ENCODE data around the gene HVCN1. TPM values are rescaled to one million over a fixed set of nuclear protein-coding genes. Genes with fewer than 3 reads are reported as not detected.

The HVCN1 gene
- total RNA-seq, 4 donors from 2014 or later = 4.4 to 6.9 (median 4.5) TPM

DNA sequence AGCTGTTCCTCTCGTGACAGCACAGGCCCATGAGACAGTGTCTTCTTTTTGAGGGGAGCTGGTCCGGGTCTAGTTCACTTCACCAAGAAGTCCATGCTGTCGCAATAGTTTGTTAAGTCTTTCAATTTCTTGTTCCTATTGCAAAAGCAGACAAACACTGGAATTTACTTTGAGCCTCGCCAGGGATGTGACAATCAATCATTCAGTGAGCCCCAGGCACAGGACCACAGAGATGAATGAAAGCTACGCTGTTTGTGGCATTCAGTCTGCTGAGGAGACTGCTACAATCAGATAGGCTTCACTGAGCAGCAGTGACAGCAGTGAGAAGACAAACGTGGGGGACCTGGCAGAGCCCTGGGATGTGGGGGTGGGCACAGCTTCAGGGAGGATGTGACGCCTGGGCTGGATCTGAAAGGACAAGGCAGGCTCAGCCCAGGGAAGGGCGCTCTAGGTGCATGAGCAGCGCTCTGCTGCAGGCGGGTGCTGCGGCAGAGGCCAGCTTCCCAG, 39.5 kb downstream of the HVCN1 start:
- Histone ChIP-seq H3K9me3 (no peaks in the 10 kb centered on the region), H3K4me1 (no peaks in the 10 kb centered on the region), H3K4me3 (replicated peaks in 1 of 3) (no peak overlapping the region), H3K27me3 (no peaks in the 10 kb centered on the region), H3K27ac (no peak overlapping the region), H3K36me3 (peaks cover 0 to 32% of the 10 kb centered on the region in 2 donors)
- DNase-seq = no peak
- TF ChIP-seq POLR2A (IDR thresholded peaks at IDR 0.05) = no peak
- TF ChIP-seq, protein P1, sequence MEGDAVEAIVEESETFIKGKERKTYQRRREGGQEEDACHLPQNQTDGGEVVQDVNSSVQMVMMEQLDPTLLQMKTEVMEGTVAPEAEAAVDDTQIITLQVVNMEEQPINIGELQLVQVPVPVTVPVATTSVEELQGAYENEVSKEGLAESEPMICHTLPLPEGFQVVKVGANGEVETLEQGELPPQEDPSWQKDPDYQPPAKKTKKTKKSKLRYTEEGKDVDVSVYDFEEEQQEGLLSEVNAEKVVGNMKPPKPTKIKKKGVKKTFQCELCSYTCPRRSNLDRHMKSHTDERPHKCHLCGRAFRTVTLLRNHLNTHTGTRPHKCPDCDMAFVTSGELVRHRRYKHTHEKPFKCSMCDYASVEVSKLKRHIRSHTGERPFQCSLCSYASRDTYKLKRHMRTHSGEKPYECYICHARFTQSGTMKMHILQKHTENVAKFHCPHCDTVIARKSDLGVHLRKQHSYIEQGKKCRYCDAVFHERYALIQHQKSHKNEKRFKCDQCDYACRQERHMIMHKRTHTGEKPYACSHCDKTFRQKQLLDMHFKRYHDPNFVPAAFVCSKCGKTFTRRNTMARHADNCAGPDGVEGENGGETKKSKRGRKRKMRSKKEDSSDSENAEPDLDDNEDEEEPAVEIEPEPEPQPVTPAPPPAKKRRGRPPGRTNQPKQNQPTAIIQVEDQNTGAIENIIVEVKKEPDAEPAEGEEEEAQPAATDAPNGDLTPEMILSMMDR (IDR thresholded peaks at IDR 0.05) = no peak
- 87 to 90% methylated on average over 11 of the region's 11 CpGs for WGBS, 2 donors
- intact Hi-C loops (cut with DNase I) = no loop called here

DNA sequence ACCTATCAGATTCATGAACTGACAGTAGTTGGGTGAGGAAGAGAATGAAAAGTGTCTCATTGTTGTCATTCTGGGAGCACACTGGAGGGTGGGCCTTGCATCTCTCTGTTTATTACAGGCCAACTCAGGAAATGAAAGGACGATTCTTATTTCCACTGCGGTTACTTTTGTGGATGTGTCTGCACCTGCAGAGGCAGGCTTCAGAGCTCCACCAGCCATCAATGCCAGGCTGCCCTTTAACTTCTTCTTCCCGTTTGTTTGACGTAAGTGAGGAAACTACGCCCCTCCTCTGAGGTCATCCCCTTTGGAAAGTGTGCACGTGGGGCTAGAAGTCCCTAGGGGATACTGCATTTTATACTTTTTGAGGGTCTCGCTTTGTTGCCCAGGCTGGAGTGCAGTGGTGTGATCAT, 41.3 kb downstream of the HVCN1 start:
- Histone ChIP-seq H3K36me3 (peaks cover 0 to 32% of the 10 kb centered on the region in 2 donors), H3K9me3 (no peaks in the 10 kb centered on the region), H3K27me3 (no peaks in the 10 kb centered on the region), H3K4me3 (replicated peaks in 1 of 3) (no peak overlapping the region), H3K27ac (no peak overlapping the region), H3K4me1 (no peaks in the 10 kb centered on the region)
- WGBS, 2 donors = 72 to 82% methylated on average over 7 of the region's 7 CpGs
- TF ChIP-seq, protein P1 (IDR thresholded peaks at IDR 0.05) = no peak
- no peak for TF ChIP-seq POLR2A (IDR thresholded peaks at IDR 0.05)
- no peak for DNase-seq
- intact Hi-C loops (cut with DNase I) = no loop called here

DNA sequence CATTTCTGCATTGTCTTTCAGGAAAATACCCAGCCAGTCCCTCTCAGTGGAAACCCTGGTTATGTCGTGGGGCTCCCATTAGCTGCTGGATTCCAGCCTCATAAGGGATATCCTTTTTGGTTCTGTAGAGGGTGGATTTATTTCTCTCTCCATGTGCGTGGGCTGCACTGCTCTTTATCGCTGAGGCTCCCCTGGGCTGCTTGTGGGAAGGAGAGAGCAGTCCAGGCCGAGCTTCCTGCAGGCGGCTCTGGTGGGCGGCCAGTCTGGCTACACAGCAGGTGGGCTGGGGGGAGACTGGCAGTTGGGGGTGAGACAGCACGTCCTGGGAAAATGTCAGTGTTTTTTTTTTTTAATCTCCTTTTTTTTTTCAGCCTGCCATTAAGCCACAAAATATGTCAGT, 47.4 kb downstream of the HVCN1 start:
- no peaks in the 10 kb centered on the region for H3K27me3 ChIP-seq
- peaks cover 0 to 3% of the 10 kb centered on the region in 2 donors for H3K36me3 ChIP-seq
- H3K4me1 ChIP-seq = no peaks in the 10 kb centered on the region
- H3K27ac ChIP-seq = no peak overlapping the region
- DNase-seq = no peak
- TF ChIP-seq, protein P1 (IDR thresholded peaks at IDR 0.05) = no peak
- TF ChIP-seq POLR2A (IDR thresholded peaks at IDR 0.05) = no peak
- H3K9me3 ChIP-seq = no peaks in the 10 kb centered on the region
- H3K4me3 ChIP-seq (replicated peaks in 1 of 3) = no peak overlapping the region
- intact Hi-C loops (cut with DNase I) = no loop called here
- 67 to 69% methylated on average over 7 of the region's 7 CpGs for WGBS, 2 donors

DNA sequence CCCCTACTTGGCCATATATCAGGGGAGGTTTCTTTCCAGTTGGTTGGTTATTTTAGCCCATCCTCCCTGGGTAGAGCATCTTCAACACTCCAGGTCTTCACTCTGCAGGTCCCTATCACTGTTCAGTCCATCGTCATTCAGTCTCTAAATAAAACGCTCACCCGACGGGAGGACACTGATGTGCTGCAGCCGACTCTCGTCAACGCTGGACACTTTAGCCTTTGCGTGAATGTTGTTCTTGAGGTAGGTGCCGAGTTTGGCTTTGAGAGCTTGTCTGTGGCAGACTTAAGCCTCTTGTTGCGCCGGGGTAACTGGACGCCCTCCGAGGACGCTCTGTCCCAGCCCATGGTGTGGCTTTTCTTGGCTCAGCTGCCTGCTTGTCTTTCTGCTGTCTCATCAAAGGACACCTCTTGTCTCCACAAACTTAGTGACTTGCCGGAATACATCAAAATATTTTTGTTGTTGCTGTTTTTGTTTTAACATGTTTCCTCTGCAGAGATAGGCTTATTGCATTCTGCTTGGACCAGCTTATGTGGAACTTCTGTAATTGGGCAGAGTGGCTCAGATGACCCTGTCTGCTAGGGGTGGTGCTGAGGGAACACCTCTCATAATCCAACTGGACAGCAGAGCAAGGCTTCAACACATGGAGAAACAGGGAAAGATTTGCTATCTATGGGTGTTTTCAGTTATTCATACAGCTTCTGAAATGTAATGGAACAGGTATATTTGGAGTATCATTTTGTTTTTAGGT, 48.5 kb downstream of the HVCN1 start:
- no peak for DNase-seq
- no peak for TF ChIP-seq POLR2A (IDR thresholded peaks at IDR 0.05)
- TF ChIP-seq, protein P1 (IDR thresholded peaks at IDR 0.05) = no peak
- WGBS, 2 donors = 91 to 95% methylated on average over 15 of the region's 15 CpGs
- H3K4me1 ChIP-seq = no peaks in the 10 kb centered on the region
- no peak overlapping the region for H3K4me3 ChIP-seq (replicated peaks in 1 of 3)
- H3K9me3 ChIP-seq = no peaks in the 10 kb centered on the region
- H3K27me3 ChIP-seq = no peaks in the 10 kb centered on the region
- no peak overlapping the region for H3K27ac ChIP-seq
- intact Hi-C loops (cut with DNase I) = no loop called here
- no peaks in the 10 kb centered on the region for H3K36me3 ChIP-seq

DNA sequence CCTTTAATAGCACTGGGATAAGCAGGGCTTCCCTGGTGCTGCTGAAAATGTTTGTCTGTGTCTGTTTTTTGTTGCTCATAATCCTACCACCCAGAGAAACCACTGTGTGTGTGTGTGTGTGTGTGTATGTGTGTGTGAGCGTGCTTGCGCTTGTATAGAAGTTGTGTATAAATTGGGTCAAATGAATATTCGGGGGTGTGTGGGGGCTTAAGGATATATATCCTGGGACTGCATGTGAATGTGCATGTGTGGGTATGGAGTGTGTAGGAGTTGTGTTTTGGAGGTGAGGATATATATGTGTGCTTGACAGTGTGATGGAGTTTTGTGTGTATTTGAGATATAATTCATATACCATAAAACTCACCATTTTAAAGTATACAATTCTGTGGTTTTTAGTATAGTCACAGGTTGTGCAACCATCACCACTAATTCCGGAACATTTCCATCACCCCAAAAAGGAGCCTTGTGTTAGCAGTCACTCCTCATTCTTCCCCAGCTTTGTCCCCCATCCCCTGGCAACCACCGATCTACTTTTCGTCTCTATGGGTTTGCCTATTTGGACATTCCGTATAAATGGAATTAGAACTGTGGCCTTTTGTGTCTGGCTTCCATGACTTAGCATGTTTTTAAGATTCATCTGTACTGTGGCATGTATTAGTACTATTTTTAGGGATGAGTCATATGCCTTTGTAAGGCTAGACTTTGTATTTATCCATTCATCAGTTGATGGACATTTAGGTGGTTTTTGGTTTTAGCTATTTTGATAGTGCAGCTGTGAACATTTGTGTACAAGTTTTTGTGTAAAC, 49.4 kb downstream of the HVCN1 start:
- H3K4me3 ChIP-seq (replicated peaks in 1 of 3) = no peak overlapping the region
- 89 to 94% methylated on average over 7 of the region's 7 CpGs for WGBS, 2 donors
- intact Hi-C loops (cut with DNase I) = no loop called here
- no peaks in the 10 kb centered on the region for H3K4me1 ChIP-seq
- H3K27ac ChIP-seq = no peak overlapping the region
- DNase-seq = no peak
- TF ChIP-seq, protein P1 (IDR thresholded peaks at IDR 0.05) = no peak
- no peak for TF ChIP-seq POLR2A (IDR thresholded peaks at IDR 0.05)
- no peaks in the 10 kb centered on the region for H3K27me3 ChIP-seq
- H3K36me3 ChIP-seq = no peaks in the 10 kb centered on the region
- no peaks in the 10 kb centered on the region for H3K9me3 ChIP-seq

Measured in thyroid gland (tissue), 4 donors.